HCT116 (cell line): Measurements from ENCODE around the gene C20orf141. TPM values are rescaled to one million over a fixed set of nuclear protein-coding genes. Genes with fewer than 3 reads are reported as not detected.

Source experiments
- ATAC-seq: fragments of 200-7000 bp; cut with Tn5 transposase; 2 replicates; pipeline ENCODE4 v1.9.1; 2020; ENCODE audit warnings: mild to moderate bottlenecking, moderate library complexity
- BruUV-seq: library from RNA; stranded (reverse); fragments of 400-500 nt; replicated peaks from 2 replicates; lab custom pipeline; 2021; lab: Mats Ljungman, UMichigan
- CTCF ChIA-PET: fragments of 300-600 bp; sonication (Branson Sonifier 250); formaldehyde crosslinking; loops from one replicate; lab custom pipeline; 2021; ENCODE audit warnings: antibody characterized with exemption; lab: Charles Lee
- POLR2A ChIA-PET: fragments of 300-600, 350-600 bp; sonication (Branson Sonifier 250); formaldehyde crosslinking; loops from one replicate; lab custom pipeline; 2021; ENCODE audit warnings: antibody characterized with exemption; lab: Charles Lee
- RAD21 ChIA-PET, 2 experiments: fragments of 300-600 bp; sonication (Branson Sonifier 250); formaldehyde crosslinking; loops; one replicate each; lab custom pipeline; 2023; ENCODE audit warnings: low total read pairs in 2 of 2; ENCODE audit not compliant: uncharacterized antibody in 2 of 2, unreplicated experiment in 2 of 2, low non-redundant PET in 1 of 2; lab: Charles Lee
- DNase-seq: peaks from one replicate; pipeline ENCODE4 v3.0.0-alpha.2; 2010; ENCODE audit warnings: low read depth, low spot score
- H2AFZ ChIP-seq: fragments of 200-600 bp; shearing (Covaris generic), sonication (generic); 2 replicates; pipeline ENCODE4 v1.6.1; 2017; ENCODE audit warnings: low read depth, mixed run types, mixed read lengths, antibody characterized with exemption, low read length; ENCODE audit not compliant: poor library complexity, severe bottlenecking
- H3K27ac ChIP-seq: 2 replicates; pipeline ENCODE4 v1.5.1; 2012; ENCODE audit warnings: low read depth, low read length
- H3K27me3 ChIP-seq: fragments of 200-600 bp; sonication (generic); 2 replicates; pipeline ENCODE4 v1.6.1; 2016; ENCODE audit warnings: mixed run types, low read length, mixed read lengths; ENCODE audit not compliant: insufficient read depth
- H3K36me3 ChIP-seq, 2 experiments: fragments of 200-500 bp in 1 of 2; fragments of 200-600 bp in 1 of 2; sonication (Bioruptor generic) in 1 of 2; sonication (generic) in 1 of 2; 2 replicates each; pipeline versions ENCODE4 v1.5.1 to v1.6.1; 2014 to 2016; ENCODE audit warnings: low read length in 2 of 2, inconsistent platforms in 1 of 2, mixed read lengths in 1 of 2, mixed run types in 1 of 2; ENCODE audit not compliant: insufficient read depth in 2 of 2, control insufficient read depth in 1 of 2
- H3K4me1 ChIP-seq, 2 experiments: fragments of 200-600 bp in 1 of 2; sonication (generic) in 1 of 2; 2 replicates each; pipeline versions ENCODE4 v1.5.1 to v1.6.1; 2012 to 2017; ENCODE audit warnings: low read length in 2 of 2, inconsistent platforms in 1 of 2, mild to moderate bottlenecking in 1 of 2, mixed read lengths in 1 of 2, mixed run types in 1 of 2, moderate library complexity in 1 of 2; ENCODE audit not compliant: insufficient read depth in 2 of 2, control insufficient read depth in 1 of 2
- H3K4me2 ChIP-seq: fragments of 200-600 bp; sonication (generic); 2 replicates; pipeline ENCODE4 v1.6.1; 2017; ENCODE audit warnings: mixed run types, low read length, mixed read lengths
- H3K4me3 ChIP-seq, 2 experiments: fragments of 200-600 bp in 1 of 2; sonication (generic) in 1 of 2; replicated peaks in 1 of 2; 2 replicates each; pipeline ENCODE4 v1.5.1; 2011 to 2016; ENCODE audit warnings: low read length in 2 of 2, control low read depth in 1 of 2, low read depth in 1 of 2, mild to moderate bottlenecking in 1 of 2, mixed read lengths in 1 of 2, mixed run types in 1 of 2
- H3K79me2 ChIP-seq: fragments of 200-600 bp; sonication (generic); 2 replicates; pipeline ENCODE4 v1.6.1; 2017; ENCODE audit warnings: mild to moderate bottlenecking, mixed run types, low read length, moderate library complexity, mixed read lengths; ENCODE audit not compliant: insufficient read depth
- H3K9ac ChIP-seq: fragments of 200-600 bp; sonication (generic); 2 replicates; pipeline ENCODE4 v1.6.1; 2016; ENCODE audit warnings: low read length, mixed read lengths
- H3K9me2 ChIP-seq: fragments of 200-600 bp; sonication (generic), shearing (Covaris generic); 2 replicates; pipeline ENCODE4 v1.6.1; 2017; ENCODE audit warnings: mixed run types, mild to moderate bottlenecking, moderate library complexity; ENCODE audit not compliant: insufficient read depth
- H3K9me3 ChIP-seq, 2 experiments: fragments of 200-500 bp in 1 of 2; fragments of 200-600 bp in 1 of 2; sonication (Bioruptor generic) in 1 of 2; sonication (generic) in 1 of 2; 2 replicates each; pipeline ENCODE4 v1.6.1; 2014 to 2017; ENCODE audit warnings: low read length in 2 of 2, mixed read lengths in 2 of 2, inconsistent platforms in 1 of 2, low read depth in 1 of 2, mild to moderate bottlenecking in 1 of 2, mixed run types in 1 of 2, moderate library complexity in 1 of 2; ENCODE audit not compliant: control insufficient read depth in 1 of 2, insufficient read depth in 1 of 2
- H4K20me1 ChIP-seq: fragments of 200-600 bp; sonication (generic), shearing (Covaris generic); 2 replicates; pipeline ENCODE4 v1.6.1; 2017; ENCODE audit warnings: mixed run types, mild to moderate bottlenecking, moderate library complexity; ENCODE audit not compliant: insufficient read depth
- EGR1 ChIP-seq: IDR thresholded peaks from 2 replicates; pipeline ENCODE4 v1.6.1; 2012; ENCODE audit warnings: low read depth
- ELF1 ChIP-seq: IDR thresholded peaks from 2 replicates; pipeline ENCODE4 v1.6.1; 2012; ENCODE audit warnings: low read depth, borderline replicate concordance
- JUND ChIP-seq: IDR thresholded peaks from 2 replicates; pipeline ENCODE4 v1.6.1; 2012
- SP1 ChIP-seq: IDR thresholded peaks from 2 replicates; pipeline ENCODE4 v1.6.1; 2012; ENCODE audit warnings: low read depth
- SRF ChIP-seq: IDR thresholded peaks from 2 replicates; pipeline ENCODE4 v1.6.1; 2012; ENCODE audit warnings: low read depth
- TCF7L2 ChIP-seq: IDR thresholded peaks from 2 replicates; pipeline ENCODE4 v1.7.0; 2011; ENCODE audit warnings: borderline replicate concordance, inconsistent platforms; ENCODE audit not compliant: insufficient read depth, insufficient read length; ENCODE audit errors: extremely low read depth
- intact Hi-C: fragments of 100-400 bp; cut with micrococcal nuclease; formaldehyde crosslinking; loops from 2 replicates; pipeline ENCODE4 v1.10.0; 2022
- total RNA-seq: library from RNA; stranded (reverse); gene quantifications from one replicate; pipeline ENCODE4 v1.2.1, GENCODE V29; 2021; ENCODE audit not compliant: unreplicated experiment

Gene C20orf141
- total RNA-seq, 1 experiment from 2014 or later = not detected

DNA sequence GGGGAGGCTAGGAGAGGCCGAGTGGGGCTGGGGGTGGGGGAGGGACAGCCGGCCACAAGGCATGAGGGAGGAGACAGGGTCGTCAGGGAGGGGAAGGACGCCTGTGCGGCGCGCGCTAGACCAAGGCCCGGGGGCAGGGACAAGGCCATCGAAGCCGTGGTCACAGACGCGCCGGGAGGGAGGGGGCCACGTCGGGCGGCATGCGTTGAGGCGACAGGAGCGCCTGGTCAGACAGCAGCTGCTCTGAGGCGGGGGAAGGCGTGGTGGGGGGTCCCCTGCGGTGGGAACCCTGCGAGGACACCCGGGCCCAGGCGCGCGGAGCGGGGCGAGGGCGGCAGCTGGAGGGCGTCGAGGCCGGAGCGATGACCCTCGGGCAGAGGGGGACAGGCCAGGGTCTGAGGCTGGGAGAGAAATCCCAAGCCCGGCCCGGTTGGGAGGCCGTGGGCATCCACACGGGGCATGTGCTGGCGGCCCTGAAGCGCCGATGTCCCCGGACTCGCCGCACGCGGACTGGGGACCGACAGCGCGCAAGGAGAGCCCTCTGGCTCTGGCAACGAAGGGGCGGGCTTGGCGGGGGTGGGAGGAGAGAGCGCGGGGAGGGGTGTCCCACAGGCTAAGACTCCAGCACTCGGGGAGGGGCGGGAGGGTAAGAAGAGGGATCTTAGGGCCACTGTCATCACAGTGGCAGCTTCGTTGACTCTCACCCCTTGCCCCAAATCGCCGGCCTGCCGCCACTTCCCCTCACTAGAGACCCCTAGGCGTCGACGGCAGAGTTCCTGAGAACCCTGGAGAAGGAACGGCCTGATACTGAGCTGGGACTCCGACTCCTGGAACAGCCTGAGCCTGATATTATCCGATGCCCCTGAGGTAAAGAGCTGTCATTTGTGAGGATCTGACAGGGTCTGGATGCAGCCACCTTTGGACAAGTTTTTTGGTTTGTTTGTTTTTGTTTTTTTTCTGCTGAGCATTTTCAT lies 6.4 kb downstream of the C20orf141 start:
- no peaks in the 10 kb centered on the region for H3K36me3 ChIP-seq
- ChIA-PET CTCF (no interaction called here), RAD21 (no interaction called here), POLR2A (no interaction called here)
- no TSS peak for BruUV-seq
- no peaks in the 10 kb centered on the region for H3K9me2 ChIP-seq
- no peak overlapping the region for H3K27ac ChIP-seq
- no peak overlapping the region for H3K9ac ChIP-seq
- H3K27me3 ChIP-seq = peaks cover 3% of the 10 kb centered on the region; the same call in 1 of the 2 replicates
- no peak overlapping the region for H3K4me3 ChIP-seq
- H2AFZ ChIP-seq = no peak overlapping the region
- DNase-seq (no peak), ATAC-seq (no peak)
- no peaks in the 10 kb centered on the region for H3K9me3 ChIP-seq
- no peak overlapping the region for H3K4me2 ChIP-seq
- intact Hi-C loops = no loop called here
- H3K79me2 ChIP-seq = no peaks in the 10 kb centered on the region
- H3K4me1 ChIP-seq = peaks cover 3 to 7% of the 10 kb centered on the region in 2 experiments; a peak in 3 of 4 replicates
- TF ChIP-seq EGR1 = no peak
- TF ChIP-seq, all 23 proteins: peak for 0
- no peaks in the 10 kb centered on the region for H4K20me1 ChIP-seq

DNA sequence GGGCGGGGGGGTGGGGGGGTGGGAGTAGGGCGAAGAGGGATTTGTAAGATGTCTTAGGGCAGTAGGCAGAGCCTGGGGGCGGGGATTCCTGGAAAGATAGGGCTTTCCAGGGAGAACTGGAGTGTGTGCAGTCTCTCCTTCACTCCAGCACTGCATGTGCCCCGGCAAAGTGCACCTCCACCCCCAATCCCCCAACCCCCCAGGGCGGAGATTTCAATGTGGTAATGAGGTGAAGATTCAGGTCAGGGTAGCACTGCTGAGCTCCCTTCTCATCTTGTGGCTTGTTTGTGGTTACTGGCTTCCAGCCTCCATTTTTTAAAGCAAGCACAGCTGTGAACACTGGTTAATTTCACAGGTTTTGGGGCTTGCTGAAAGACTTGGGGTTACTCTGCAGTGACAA lies 7.3 kb downstream of the C20orf141 start:
- H3K36me3 ChIP-seq = no peaks in the 10 kb centered on the region
- TF ChIP-seq SRF = no peak
- TF ChIP-seq JUND = no peak
- no peak for TF ChIP-seq SP1
- no peak for TF ChIP-seq ELF1
- no peak for TF ChIP-seq TCF7L2
- peaks cover 6% of the 10 kb centered on the region; the same call in 1 of the 2 replicates for H3K27me3 ChIP-seq
- peak; percentile 42; the same call in 1 of the 2 replicates for ATAC-seq
- intact Hi-C loops = no loop called here
- no peaks in the 10 kb centered on the region for H4K20me1 ChIP-seq
- H3K4me1 ChIP-seq = peaks cover 3 to 4% of the 10 kb centered on the region in 2 experiments; a peak in 3 of 4 replicates
- ChIA-PET POLR2A (no interaction called here), CTCF (no interaction called here), RAD21 (no interaction called here)
- peak overlapping the region; percentile 26 to 44 for H3K4me3 ChIP-seq
- no peaks in the 10 kb centered on the region for H3K9me3 ChIP-seq
- H3K9me2 ChIP-seq = no peaks in the 10 kb centered on the region
- peak overlapping the region; percentile 68 for H3K4me2 ChIP-seq
- BruUV-seq = no TSS peak
- H3K27ac ChIP-seq = no peak overlapping the region
- no peak for DNase-seq
- H3K79me2 ChIP-seq = no peaks in the 10 kb centered on the region
- no peak overlapping the region for H3K9ac ChIP-seq
- peak overlapping the region; percentile 68 for H2AFZ ChIP-seq
